ENCODE data around the gene NDUFAF2. TPM values are rescaled to one million over a fixed set of nuclear protein-coding genes. Genes with fewer than 3 reads are reported as not detected.

NDUFAF2 gene
- total and polyA plus RNA-seq, 2 experiments from 2014 or later, result 32.5 to 47.6 TPM

- no peaks in the 10 kb centered on the region for H3K9me2 ChIP-seq (replicated peaks; ENCODE audit: insufficient read depth)
- H2AFZ ChIP-seq, result no peak overlapping the region
- H4K20me1 ChIP-seq (ENCODE audit: insufficient read depth, poor library complexity, severe bottlenecking), result no peaks in the 10 kb centered on the region
- 98% methylated on average over 3 of the region's 3 CpGs for WGBS (ENCODE audit: low lambda C conversion rate, missing lambda C conversion rate)
- H3K79me2 ChIP-seq, result no peaks in the 10 kb centered on the region
- H3K27me3 ChIP-seq, result no peaks in the 10 kb centered on the region
- no peaks in the 10 kb centered on the region for H3K9me3 ChIP-seq (ENCODE audit: low read depth)
- TF ChIP-seq EZH2 (IDR thresholded peaks at IDR 0.05; ENCODE audit: borderline replicate concordance), result no peak
- no peak for TF ChIP-seq EZH2phosphoT487 (IDR thresholded peaks at IDR 0.05; ENCODE audit: low read depth, severe bottlenecking, unreplicated experiment)
- TF ChIP-seq, protein P1, sequence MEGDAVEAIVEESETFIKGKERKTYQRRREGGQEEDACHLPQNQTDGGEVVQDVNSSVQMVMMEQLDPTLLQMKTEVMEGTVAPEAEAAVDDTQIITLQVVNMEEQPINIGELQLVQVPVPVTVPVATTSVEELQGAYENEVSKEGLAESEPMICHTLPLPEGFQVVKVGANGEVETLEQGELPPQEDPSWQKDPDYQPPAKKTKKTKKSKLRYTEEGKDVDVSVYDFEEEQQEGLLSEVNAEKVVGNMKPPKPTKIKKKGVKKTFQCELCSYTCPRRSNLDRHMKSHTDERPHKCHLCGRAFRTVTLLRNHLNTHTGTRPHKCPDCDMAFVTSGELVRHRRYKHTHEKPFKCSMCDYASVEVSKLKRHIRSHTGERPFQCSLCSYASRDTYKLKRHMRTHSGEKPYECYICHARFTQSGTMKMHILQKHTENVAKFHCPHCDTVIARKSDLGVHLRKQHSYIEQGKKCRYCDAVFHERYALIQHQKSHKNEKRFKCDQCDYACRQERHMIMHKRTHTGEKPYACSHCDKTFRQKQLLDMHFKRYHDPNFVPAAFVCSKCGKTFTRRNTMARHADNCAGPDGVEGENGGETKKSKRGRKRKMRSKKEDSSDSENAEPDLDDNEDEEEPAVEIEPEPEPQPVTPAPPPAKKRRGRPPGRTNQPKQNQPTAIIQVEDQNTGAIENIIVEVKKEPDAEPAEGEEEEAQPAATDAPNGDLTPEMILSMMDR (IDR thresholded peaks at IDR 0.05; ENCODE audit: poor library complexity), result no peak
- H3K4me1 ChIP-seq (ENCODE audit: insufficient read depth), result no peaks in the 10 kb centered on the region
- H3K4me2 ChIP-seq, result no peak overlapping the region
- H3K4me3 ChIP-seq, result no peak overlapping the region
- H3K36me3 ChIP-seq (replicated peaks; ENCODE audit: insufficient read depth, low read depth), result no peaks in the 10 kb centered on the region
- no peak overlapping the region for H3K27ac ChIP-seq
- DNase-seq (ENCODE audit: low spot score), result no peak
Measured at GRCh38 chr5:61177070-61177469, 232.1 kb downstream of the NDUFAF2 start.

DNA sequence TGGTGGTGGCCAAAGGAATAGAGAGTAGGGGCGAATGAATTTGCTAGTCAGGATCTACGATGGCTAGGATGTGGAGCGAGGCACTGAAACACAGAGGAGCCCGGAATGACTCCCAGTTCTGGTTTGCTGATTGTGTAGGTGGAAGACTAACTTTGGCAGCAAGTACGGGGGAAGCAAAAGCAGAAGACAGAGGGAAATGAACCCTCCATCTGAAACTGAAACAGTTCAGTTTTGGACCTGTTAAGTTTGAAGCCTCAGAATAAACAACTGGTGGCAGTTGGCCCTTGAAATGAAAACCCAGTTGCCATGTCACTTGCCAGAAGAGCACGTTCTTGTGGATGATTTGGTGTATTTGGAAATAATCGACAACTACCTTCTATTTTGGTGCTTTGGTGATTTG is 232.7 kb downstream of the NDUFAF2 start:
- H3K4me2 ChIP-seq, result no peak overlapping the region
- H4K20me1 ChIP-seq (ENCODE audit: insufficient read depth, poor library complexity, severe bottlenecking), result no peaks in the 10 kb centered on the region
- no peak overlapping the region for H3K4me3 ChIP-seq
- H3K27me3 ChIP-seq, result no peaks in the 10 kb centered on the region
- no peaks in the 10 kb centered on the region for H3K4me1 ChIP-seq (ENCODE audit: insufficient read depth)
- 94% methylated on average over 7 of the region's 7 CpGs for WGBS (ENCODE audit: low lambda C conversion rate, missing lambda C conversion rate)
- DNase-seq (ENCODE audit: low spot score), result no peak
- no peak overlapping the region for H2AFZ ChIP-seq
- H3K9me2 ChIP-seq (replicated peaks; ENCODE audit: insufficient read depth), result no peaks in the 10 kb centered on the region
- H3K79me2 ChIP-seq, result no peaks in the 10 kb centered on the region
- no peaks in the 10 kb centered on the region for H3K9me3 ChIP-seq (ENCODE audit: low read depth)
- no peak overlapping the region for H3K27ac ChIP-seq
- H3K36me3 ChIP-seq (replicated peaks; ENCODE audit: insufficient read depth, low read depth), result no peaks in the 10 kb centered on the region
- TF ChIP-seq EZH2 (IDR thresholded peaks at IDR 0.05; ENCODE audit: borderline replicate concordance) (no peak), EZH2phosphoT487 (IDR thresholded peaks at IDR 0.05; ENCODE audit: low read depth, severe bottlenecking, unreplicated experiment) (no peak)
- TF ChIP-seq, protein P1 (IDR thresholded peaks at IDR 0.05; ENCODE audit: poor library complexity), result no peak

DNA sequence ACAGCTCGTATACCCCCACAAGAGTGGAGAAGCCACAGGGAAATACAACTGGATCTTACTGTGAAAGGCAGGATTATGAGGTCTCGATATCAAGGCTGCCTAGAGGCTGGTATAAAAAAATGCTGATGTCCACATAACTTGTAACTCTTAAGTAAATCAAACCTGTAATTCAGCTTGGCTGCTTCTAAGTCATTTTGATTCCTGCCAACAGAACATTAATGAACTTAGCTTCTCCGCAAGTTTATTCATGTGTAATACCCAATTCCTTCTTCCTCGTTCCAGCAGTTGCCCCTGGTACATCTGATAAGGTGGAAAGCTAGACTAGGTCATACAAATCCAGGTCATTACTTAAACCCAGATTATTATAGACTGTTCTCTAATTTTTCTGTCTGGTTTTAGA is 233.7 kb downstream of the NDUFAF2 start:
- no peaks in the 10 kb centered on the region for H3K36me3 ChIP-seq (replicated peaks; ENCODE audit: insufficient read depth, low read depth)
- no peak overlapping the region for H3K4me2 ChIP-seq
- no peaks in the 10 kb centered on the region for H3K4me1 ChIP-seq (ENCODE audit: insufficient read depth)
- TF ChIP-seq EZH2 (IDR thresholded peaks at IDR 0.05; ENCODE audit: borderline replicate concordance), result no peak
- TF ChIP-seq, protein P1 (IDR thresholded peaks at IDR 0.05; ENCODE audit: poor library complexity), result no peak
- no peak for TF ChIP-seq EZH2phosphoT487 (IDR thresholded peaks at IDR 0.05; ENCODE audit: low read depth, severe bottlenecking, unreplicated experiment)
- H3K27ac ChIP-seq, result no peak overlapping the region
- no peak overlapping the region for H2AFZ ChIP-seq
- 93% methylated on average over 4 of the region's 4 CpGs for WGBS (ENCODE audit: low lambda C conversion rate, missing lambda C conversion rate)
- DNase-seq (ENCODE audit: low spot score), result no peak
- no peaks in the 10 kb centered on the region for H3K9me2 ChIP-seq (replicated peaks; ENCODE audit: insufficient read depth)
- H3K79me2 ChIP-seq, result no peaks in the 10 kb centered on the region
- H3K9me3 ChIP-seq (ENCODE audit: low read depth), result no peaks in the 10 kb centered on the region
- no peak overlapping the region for H3K4me3 ChIP-seq
- H3K27me3 ChIP-seq, result no peaks in the 10 kb centered on the region
- H4K20me1 ChIP-seq (ENCODE audit: insufficient read depth, poor library complexity, severe bottlenecking), result no peaks in the 10 kb centered on the region

DNA sequence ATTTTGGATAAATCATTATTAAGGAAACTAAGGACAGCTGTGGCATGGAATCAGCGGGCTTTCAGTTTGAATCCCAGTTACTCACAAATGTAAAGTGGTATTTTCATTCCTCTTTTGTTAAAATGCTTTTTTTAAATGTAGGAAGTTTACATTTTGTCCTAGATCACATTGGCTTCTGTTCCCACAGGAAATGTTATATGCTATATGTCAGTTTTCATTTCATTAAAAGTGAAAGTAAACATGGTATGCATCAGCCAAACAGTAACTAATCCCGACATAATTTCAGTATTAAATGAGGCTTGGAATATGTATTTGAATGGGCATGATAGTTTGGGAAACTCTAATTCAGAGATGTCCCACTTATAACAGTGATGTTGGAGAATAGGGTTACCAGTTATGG is 235.9 kb downstream of the NDUFAF2 start:
- Histone ChIP-seq H3K4me2 (no peak overlapping the region), H3K79me2 (no peaks in the 10 kb centered on the region), H3K27me3 (no peaks in the 10 kb centered on the region), H2AFZ (no peak overlapping the region), H3K4me3 (no peak overlapping the region), H4K20me1 (ENCODE audit: insufficient read depth, poor library complexity, severe bottlenecking) (no peaks in the 10 kb centered on the region), H3K9me2 (replicated peaks; ENCODE audit: insufficient read depth) (no peaks in the 10 kb centered on the region), H3K27ac (no peak overlapping the region), H3K9me3 (ENCODE audit: low read depth) (no peaks in the 10 kb centered on the region), H3K4me1 (ENCODE audit: insufficient read depth) (no peaks in the 10 kb centered on the region), H3K36me3 (replicated peaks; ENCODE audit: insufficient read depth, low read depth) (no peaks in the 10 kb centered on the region)
- TF ChIP-seq EZH2phosphoT487 (IDR thresholded peaks at IDR 0.05; ENCODE audit: low read depth, severe bottlenecking, unreplicated experiment), result no peak
- TF ChIP-seq EZH2 (IDR thresholded peaks at IDR 0.05; ENCODE audit: borderline replicate concordance), result no peak
- TF ChIP-seq, protein P1 (IDR thresholded peaks at IDR 0.05; ENCODE audit: poor library complexity), result no peak
- DNase-seq (ENCODE audit: low spot score), result no peak
- WGBS (ENCODE audit: low lambda C conversion rate, missing lambda C conversion rate), result 88% methylated on average over 2 of the region's 2 CpGs
